Vagina (tissue), 2 donors: Measurements from ENCODE around the gene NEUROD2.

Experiments
- POLR2A ChIP-seq, 2 donors: fragments of 450-650 bp; IDR thresholded peaks; one replicate each; pipeline ENCODE4 v1.6.1; 2017; ENCODE audit warnings: antibody characterized with exemption in 2 of 2, mild to moderate bottlenecking in 2 of 2, moderate library complexity in 2 of 2
- TF ChIP-seq, protein P1 (sequence below), 3 experiments: fragments of 450-650 bp in 2 of 3; fragments of 200-600 bp in 1 of 3; sonication (generic) in 1 of 3; IDR thresholded peaks; one replicate each; pipeline ENCODE4 v1.5.1; 2017 to 2019; ENCODE audit warnings: antibody characterized with exemption in 3 of 3, mild to moderate bottlenecking in 2 of 3, moderate library complexity in 2 of 3

DNA sequence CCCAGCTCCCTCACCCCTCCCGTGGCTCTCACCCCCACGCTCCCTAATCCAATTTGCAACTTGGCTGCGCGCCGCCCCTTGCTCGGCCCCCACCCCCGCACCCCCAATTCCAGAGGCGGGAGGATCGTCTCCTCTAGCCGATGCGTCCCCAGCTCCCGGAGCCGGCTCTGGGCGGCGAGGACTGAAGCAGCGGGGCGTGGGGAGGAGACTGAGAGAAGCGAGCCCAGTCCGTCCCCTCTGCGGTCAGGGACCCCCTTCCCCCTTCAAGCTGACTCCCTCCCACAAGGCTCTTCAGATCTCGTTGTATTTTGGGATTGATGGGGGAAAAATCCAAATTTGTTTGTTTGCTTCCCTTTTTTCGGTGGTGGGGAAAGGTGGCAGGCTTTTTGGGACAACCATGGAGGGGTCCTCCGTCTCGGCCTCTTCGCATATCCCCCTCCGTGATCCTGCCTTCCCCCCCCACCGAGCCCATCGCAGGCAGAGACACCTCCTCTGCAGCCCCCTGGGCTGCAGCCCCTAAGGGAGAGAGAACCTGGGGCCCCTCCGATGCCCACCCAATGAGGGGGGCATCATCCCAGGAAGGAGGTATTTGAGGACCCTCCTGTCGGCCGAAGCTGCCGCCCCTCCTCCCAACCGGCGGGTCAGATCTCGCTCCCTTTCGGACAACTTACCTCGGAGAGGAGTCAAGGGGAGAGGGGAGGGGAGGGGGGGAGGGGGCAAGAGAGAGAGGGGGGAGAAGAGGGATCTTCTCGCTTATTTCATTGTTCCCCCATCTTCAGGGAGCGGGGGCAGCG, 466 bp downstream of the NEUROD2 start:
- no peak for TF ChIP-seq POLR2A (IDR thresholded peaks at IDR 0.05)
- TF ChIP-seq, protein P1, sequence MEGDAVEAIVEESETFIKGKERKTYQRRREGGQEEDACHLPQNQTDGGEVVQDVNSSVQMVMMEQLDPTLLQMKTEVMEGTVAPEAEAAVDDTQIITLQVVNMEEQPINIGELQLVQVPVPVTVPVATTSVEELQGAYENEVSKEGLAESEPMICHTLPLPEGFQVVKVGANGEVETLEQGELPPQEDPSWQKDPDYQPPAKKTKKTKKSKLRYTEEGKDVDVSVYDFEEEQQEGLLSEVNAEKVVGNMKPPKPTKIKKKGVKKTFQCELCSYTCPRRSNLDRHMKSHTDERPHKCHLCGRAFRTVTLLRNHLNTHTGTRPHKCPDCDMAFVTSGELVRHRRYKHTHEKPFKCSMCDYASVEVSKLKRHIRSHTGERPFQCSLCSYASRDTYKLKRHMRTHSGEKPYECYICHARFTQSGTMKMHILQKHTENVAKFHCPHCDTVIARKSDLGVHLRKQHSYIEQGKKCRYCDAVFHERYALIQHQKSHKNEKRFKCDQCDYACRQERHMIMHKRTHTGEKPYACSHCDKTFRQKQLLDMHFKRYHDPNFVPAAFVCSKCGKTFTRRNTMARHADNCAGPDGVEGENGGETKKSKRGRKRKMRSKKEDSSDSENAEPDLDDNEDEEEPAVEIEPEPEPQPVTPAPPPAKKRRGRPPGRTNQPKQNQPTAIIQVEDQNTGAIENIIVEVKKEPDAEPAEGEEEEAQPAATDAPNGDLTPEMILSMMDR (IDR thresholded peaks at IDR 0.05), result no peak
